ENCODE results near the gene KIAA0825. TPM values are rescaled to one million over a fixed set of nuclear protein-coding genes. Genes with fewer than 3 reads are reported as not detected.

Gene KIAA0825
- polyA plus RNA-seq, 1 of the 3 experiments (the other 2 are of a cell fraction) = 0.61 TPM

GRCh38 chr5:94276751-94277150 is 341.7 kb downstream of the KIAA0825 start:
- Histone ChIP-seq H3K27me3 (ENCODE audit: insufficient read depth) (no peaks in the 10 kb centered on the region), H4K20me1 (ENCODE audit: insufficient read depth) (no peaks in the 10 kb centered on the region), H2AFZ (ENCODE audit: low read depth) (no peak overlapping the region), H3K4me1 (ENCODE audit: control insufficient read depth in 1 of 2, insufficient read depth in 2 of 2, low read depth in 1 of 2, low read length in 1 of 2) (peaks cover 0 to 7% of the 10 kb centered on the region in 2 experiments; a peak in 2 of 4 replicates), H3K9me2 (no peaks in the 10 kb centered on the region), H3K9ac (no peak overlapping the region), H3K4me2 (no peak overlapping the region), H3F3A (replicated peaks; ENCODE audit: insufficient read depth) (no peaks in the 10 kb centered on the region), H3K27ac (ENCODE audit: low read depth in 2 of 2, low read length in 1 of 2) (no peak overlapping the region), H3K79me2 (ENCODE audit: insufficient read depth) (no peaks in the 10 kb centered on the region), H3K4me3 (ENCODE audit: low read depth in 2 of 2, low read length in 1 of 2) (no peak overlapping the region), H3K36me3 (replicated peaks in 1 of 2; ENCODE audit: control insufficient read depth in 1 of 2, insufficient read depth in 2 of 2, low read length in 1 of 2) (no peaks in the 10 kb centered on the region), H3K9me3 (no peaks in the 10 kb centered on the region)
- no peak for DNase-seq
- 100% methylated on average over 1 of the region's 1 CpG for WGBS (ENCODE audit: low lambda C conversion rate)
- CTCF ChIA-PET = no interaction called here
- TF ChIP-seq FOSL2 (IDR thresholded peaks at IDR 0.05; ENCODE audit: borderline replicate concordance, low read depth) (no peak), REST (IDR thresholded peaks at IDR 0.05; ENCODE audit: low read depth, low read length) (no peak), IRF3 (IDR thresholded peaks at IDR 0.05; ENCODE audit: low read depth, low read length) (no peak), MXI1 (IDR thresholded peaks at IDR 0.05; ENCODE audit: low read depth, low read length) (no peak), TEAD4 (IDR thresholded peaks at IDR 0.05; ENCODE audit: borderline replicate concordance, insufficient read depth) (no peak), RXRA (IDR thresholded peaks at IDR 0.05; ENCODE audit: borderline replicate concordance, low read depth) (no peak), MAX (IDR thresholded peaks at IDR 0.05; ENCODE audit: low read depth) (no peak), ELF1 (IDR thresholded peaks at IDR 0.05) (no peak), POLR2AphosphoS5 (IDR thresholded peaks at IDR 0.05; ENCODE audit: low read depth, low read length) (no peak), TCF12 (IDR thresholded peaks at IDR 0.05) (no peak), TAF1 (IDR thresholded peaks at IDR 0.05; ENCODE audit: borderline replicate concordance, low read depth, low read length) (no peak), GABPA (IDR thresholded peaks at IDR 0.05; ENCODE audit: low read depth) (no peak), NRF1 (IDR thresholded peaks at IDR 0.05; ENCODE audit: low read depth, low read length) (no peak), NFIC (IDR thresholded peaks at IDR 0.05; ENCODE audit: borderline replicate concordance) (no peak), RFX5 (IDR thresholded peaks at IDR 0.05; ENCODE audit: low read length) (no peak), RAD21 (IDR thresholded peaks at IDR 0.05; ENCODE audit: low read length) (no peak), PBX3 (IDR thresholded peaks at IDR 0.05) (no peak)
- POLR2A ChIA-PET = no interaction called here
